GM19023 (cell line): Measurements from ENCODE around the gene IGSF3.

ENCODE experiments used
- ATAC-seq: cut with Tn5 transposase; IDR thresholded peaks from one replicate; pipeline ENCODE4 v1.9.1; 2021; ENCODE audit warnings: mild to moderate bottlenecking, moderate library complexity; ENCODE audit not compliant: unreplicated experiment

Gene IGSF3

GRCh38 chr1:116561563-116561962 lies 106.0 kb downstream of the IGSF3 start:
- no peak for ATAC-seq

GRCh38 chr1:116560704-116561490 lies 106.6 kb downstream of the IGSF3 start:
- ATAC-seq: no peak

- peak; percentile 41 for ATAC-seq
These were observed 108.2 kb downstream of the IGSF3 start for GRCh38 chr1:116559304-116559761.

DNA sequence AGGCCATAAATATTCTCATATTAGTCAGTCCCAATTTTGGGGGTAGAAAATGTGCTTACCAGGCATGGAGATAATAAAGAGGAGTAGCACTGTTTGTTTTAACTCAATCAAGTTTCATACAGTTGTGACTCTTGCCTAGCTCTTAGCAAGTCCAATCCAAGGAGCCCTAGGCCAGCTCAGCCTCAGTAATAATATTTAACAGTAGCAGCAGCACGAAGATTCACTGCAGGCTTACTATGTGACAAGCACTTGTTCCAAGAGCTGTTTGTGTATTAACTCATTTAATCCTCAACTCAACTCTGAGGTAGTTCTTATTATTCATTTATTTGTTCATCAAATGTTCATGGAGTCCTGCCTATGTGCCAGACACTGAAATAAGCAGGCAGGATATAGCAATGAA lies 109.0 kb downstream of the IGSF3 start:
- no peak for ATAC-seq

GRCh38 chr1:116558140-116558549 lies 109.4 kb downstream of the IGSF3 start:
- peak; percentile 32 for ATAC-seq

GRCh38 chr1:116557323-116557878 lies 110.1 kb downstream of the IGSF3 start:
- no peak for ATAC-seq

DNA sequence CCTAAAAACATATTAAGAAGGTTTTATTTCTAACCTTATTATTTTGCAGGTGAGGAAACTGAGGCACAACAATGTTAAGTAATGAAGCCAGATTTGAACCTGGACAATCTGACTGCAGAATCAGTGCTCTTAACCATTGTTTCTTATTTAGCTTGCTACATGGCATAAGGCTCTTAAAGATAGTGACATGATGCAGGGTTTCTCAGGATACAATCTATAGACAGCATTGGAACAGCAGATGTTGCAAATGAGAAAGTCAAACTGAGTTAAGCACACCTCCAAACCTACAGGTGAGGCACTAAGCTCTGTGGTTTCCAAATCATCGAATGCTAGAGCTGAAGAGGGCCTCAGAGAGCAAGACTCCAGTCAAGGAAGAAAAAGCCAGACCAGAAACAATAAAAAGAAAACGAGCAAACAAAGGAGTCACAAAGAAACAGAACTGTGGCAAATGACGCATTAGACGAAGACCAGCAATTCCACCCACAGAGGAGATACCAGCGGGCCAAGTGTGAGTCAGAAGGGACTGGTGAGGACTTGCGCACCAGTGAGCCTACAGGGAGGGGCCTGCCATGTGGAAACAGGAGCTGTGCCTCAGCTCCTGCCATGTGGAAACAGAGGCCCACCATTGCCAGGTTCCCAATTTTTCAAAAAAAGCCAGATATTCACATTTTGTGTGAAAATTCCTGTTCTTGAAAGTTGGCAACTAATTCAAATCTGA lies 111.1 kb downstream of the IGSF3 start:
- peak; percentile 62 for ATAC-seq

DNA sequence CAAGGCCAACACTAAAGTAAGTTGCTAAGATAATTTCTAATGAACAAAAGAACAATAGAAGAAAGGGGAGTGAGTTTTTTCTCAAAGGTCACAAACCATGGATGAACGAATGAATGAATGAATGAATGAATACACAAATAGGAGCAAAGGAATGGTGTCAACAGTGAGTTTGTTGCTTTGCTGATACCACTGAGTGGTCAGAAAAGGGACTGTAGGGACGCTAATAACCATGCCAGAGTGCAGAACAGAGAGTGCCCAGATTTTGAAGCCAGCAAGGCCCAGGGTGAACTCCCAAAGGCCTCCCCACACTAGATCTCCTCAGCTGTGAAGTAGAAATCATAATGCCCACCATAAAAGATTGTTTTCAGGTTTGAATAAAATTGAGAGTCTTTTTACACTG lies 112.6 kb downstream of the IGSF3 start:
- no peak for ATAC-seq

DNA sequence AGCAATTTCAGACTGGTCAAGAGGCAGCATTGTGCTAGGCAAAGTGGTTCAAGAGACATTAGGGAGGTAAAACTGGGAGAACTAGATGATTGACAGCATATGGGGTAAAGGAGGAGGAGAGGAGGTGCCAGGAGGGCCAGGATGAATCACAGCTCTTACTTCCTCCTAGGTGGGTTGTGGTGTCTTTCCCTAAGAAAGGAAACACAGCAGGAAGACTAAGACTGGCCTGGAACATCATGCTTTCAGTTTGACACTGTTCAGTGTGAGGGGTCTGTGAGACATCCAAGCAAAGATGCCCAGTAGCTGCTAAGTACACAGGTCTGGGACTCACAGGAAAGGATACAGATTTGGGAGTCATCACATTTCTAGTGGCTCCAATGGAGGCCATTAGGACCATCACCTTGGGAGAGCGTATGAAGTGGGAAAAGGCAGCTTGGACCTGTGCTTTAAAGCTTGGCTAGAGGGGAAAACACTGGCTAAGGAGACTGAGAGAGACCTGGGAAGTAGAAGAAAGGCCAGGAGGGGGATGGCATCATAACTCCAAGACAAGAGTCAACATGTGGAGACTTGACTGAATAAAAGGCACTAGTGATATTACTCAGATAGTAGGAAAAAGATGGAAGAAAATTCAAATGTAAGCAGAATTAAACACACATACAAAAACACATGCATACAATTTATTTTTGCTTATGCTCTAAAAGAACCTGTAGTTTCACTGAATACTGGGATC lies 114.0 kb downstream of the IGSF3 start:
- no peak for ATAC-seq

- ATAC-seq: no peak
These were observed 121.1 kb downstream of the IGSF3 start for GRCh38 chr1:116546354-116546977.

DNA sequence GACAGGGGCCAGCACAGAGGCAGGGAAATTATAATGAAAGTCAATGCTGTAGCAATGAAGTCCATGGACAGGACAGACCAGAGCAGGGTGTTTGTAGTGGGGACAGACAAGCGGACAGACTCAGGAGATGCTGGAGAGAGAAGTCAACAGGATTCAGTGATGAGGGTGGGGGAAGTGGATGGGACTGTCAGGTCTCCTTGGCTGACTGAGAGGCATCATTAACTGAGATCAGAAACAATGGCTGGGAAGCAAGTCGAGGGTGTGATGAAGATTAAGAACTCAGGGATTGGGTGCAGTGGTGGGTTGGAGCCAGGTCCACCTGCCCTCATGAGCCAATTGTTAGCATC lies 122.2 kb downstream of the IGSF3 start:
- no peak for ATAC-seq

DNA sequence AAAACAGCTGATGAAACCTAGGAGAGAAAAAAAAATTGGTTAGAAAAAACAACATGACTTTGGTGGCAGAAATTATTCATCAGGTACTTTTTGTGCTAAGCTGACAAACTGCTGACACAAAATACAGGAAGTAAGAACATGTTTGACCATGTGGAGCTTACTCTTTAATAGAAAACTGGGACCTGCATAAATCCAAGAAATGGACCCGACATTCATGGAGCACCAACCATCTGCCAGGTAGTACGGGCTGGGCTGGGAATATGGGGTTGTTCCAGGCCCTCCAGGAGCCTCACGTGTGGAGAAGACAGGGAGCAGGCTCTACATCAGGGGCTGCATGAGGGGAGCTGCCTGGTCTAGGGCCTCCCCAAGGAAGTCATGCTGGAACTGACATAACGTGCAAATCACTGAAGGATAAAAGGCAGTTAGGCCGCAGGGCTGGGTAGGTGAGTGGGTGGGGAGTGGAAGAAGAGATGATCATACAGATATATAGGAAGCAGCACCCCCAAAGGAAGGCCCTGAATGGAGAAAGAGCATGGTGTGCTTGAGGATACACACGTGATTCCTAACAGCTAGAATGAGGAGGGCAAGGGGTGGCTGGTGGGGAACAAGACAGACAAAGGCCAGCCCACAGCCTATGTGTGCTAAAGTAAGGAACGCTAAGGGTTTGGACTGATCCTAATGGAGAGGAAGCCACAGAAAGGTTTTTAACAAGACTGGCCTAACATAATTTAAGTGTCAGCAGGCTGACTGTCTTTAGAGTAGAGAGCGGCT lies 122.8 kb downstream of the IGSF3 start:
- ATAC-seq: peak; percentile 62

GRCh38 chr1:116540088-116540487 lies 127.4 kb downstream of the IGSF3 start:
- no peak for ATAC-seq

DNA sequence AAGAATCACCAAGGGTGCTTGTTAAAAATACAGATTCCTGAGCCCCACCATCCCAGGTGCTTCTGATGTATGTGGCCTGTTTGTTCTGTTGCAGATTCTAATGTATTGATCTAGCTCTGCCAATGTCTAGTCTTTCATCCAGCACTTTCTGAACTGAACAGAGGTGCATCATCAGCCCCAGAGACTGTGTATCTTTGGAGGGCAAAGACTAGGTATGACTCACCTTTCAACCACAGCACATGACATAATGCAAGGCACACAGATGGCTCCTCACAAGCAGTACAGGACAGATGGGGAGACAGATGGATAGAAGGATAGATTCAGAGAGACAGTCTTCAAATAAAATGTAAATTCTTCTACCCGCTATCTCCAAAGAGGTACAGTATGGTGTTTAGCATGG lies 129.0 kb downstream of the IGSF3 start:
- peak; percentile 73 for ATAC-seq

DNA sequence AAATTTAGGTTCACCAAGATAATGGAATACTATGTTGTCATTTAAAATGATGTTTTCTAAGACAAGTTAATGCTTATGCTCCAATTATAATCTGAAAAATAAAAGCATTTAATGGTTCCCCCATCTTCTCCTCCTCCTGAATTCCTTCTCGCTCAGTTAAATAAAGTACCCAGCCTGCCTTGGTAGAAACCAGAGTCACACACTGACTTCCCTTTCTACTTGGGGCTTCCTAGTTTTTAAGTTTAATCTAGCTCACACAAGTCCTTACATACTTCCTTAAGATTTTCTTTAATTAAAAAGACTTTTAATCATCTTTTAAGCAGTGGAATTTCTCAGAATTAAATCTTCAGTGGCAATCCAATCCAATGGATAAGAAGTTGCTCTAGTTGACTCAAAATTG lies 129.6 kb downstream of the IGSF3 start:
- ATAC-seq: no peak

GRCh38 chr1:116537040-116537831 lies 130.3 kb downstream of the IGSF3 start:
- ATAC-seq: no peak

DNA sequence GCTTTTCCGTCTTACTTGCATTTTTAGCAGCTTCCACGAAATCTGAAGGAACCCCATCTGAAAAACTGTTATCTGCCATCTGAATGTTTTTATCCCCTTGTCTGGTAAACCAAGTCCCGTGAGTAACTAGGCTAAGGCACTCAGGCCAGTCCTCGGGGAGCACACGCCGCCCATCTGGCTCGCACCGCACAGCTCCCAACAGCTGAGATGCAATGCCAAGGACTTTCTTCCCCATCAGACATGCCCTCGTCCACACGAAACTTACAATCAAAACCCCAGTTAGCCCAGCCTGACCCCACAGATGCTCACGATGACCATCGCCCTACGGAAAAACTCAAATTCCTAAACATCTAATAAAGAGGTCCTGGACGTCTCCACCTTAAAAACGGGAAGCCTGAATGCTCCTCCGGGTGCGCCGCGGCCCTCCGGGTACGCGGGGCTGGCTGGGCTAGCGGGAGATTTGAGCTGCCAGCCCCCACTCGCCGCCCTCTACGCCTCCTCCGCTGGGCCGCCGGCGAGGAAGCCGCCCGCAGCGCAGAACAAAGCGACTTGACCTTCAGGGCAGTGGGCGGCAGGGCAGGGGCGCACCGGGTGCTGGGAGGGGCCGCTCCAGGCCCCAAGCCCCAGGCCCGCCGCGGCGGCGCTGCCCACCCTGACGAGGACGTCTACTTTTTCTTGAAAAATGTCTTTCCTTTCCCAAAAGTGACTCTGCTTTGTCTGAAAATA lies 133.4 kb downstream of the IGSF3 start:
- ATAC-seq: no peak

GRCh38 chr1:116533429-116533820 lies 134.1 kb downstream of the IGSF3 start:
- no peak for ATAC-seq
